ENCODE data around the gene RFFL.
A peak's percentile ranks its signal among the peaks of the same experiment; 100 is the strongest.

RFFL gene

DNA sequence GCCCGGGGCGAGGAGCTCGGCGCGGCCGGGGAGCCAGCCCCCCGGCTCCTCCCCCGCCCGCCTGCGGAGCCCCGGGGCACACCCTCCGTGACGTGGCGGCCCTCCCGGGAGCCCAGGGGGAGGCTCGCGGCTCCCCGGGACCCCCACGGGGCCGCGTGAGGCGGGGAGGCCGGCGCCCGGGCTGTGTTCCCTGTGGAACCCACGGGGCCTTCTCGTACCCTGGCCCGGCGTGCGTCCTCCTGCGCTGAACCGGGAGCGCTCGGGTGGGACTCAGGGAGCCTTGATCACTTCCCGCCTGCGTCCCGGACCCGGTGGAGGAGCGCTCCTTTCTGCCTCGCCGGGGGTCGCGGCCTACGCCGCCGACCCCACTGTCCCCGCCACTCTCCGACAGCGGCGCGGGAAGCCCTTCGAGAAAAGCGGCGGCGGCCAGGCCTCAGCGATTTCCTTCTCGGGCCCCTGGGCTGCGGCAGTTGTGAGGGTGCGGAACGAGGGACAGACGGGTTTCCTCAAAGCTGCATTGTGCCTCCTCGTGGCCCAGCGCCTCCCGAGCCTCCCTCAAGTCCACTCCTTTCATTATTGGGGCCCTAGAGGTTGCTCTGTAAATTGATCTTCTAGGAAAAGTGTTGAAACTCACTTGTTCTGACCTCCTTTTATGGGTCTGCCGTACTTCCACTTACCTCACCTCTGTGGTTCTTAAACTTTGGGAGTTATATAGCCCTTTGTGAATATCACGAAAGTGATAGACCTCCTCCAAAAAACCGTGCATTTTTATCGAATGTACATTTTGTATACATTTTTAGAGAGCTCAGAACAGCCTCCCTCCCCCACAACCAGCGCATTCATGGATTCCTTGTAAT is 82.6 kb downstream of the RFFL start (continued):
- TF ChIP-seq ZBTB1 (tag by site-specific recombination; IDR thresholded peaks at IDR 0.05), result no peak
- no peak for TF ChIP-seq ZNF776 (tag by site-specific recombination; IDR thresholded peaks at IDR 0.05; ENCODE audit: borderline replicate concordance)
- TF ChIP-seq ZNF132 (tag by site-specific recombination; IDR thresholded peaks at IDR 0.05; ENCODE audit: borderline replicate concordance), result no peak
- TF ChIP-seq YY2 (tag by site-specific recombination; IDR thresholded peaks at IDR 0.05), result no peak
- peak; percentile 73 for TF ChIP-seq WT1 (tag by site-specific recombination; IDR thresholded peaks at IDR 0.05)
- TF ChIP-seq REPIN1 (tag by site-specific recombination; IDR thresholded peaks at IDR 0.05; ENCODE audit: low read depth), result no peak
- no peak for TF ChIP-seq ZNF548 (tag by site-specific recombination; IDR thresholded peaks at IDR 0.05)
- no peak for TF ChIP-seq TSHZ1 (tag by site-specific recombination; IDR thresholded peaks at IDR 0.05; ENCODE audit: borderline replicate concordance)
- TF ChIP-seq ZNF366 (tag by site-specific recombination; conservative IDR thresholded peaks at IDR 0.05), result peak; percentile 56
- TF ChIP-seq ZNF623 (tag by site-specific recombination; IDR thresholded peaks at IDR 0.05), result no peak
- no peak for TF ChIP-seq EGR2 (tag by site-specific recombination; IDR thresholded peaks at IDR 0.05; ENCODE audit: low read depth)
- TF ChIP-seq ZNF146 (tag by site-specific recombination; IDR thresholded peaks at IDR 0.05), result no peak
- no peak for TF ChIP-seq GFI1B (tag by site-specific recombination; IDR thresholded peaks at IDR 0.05)
- TF ChIP-seq, protein P1, sequence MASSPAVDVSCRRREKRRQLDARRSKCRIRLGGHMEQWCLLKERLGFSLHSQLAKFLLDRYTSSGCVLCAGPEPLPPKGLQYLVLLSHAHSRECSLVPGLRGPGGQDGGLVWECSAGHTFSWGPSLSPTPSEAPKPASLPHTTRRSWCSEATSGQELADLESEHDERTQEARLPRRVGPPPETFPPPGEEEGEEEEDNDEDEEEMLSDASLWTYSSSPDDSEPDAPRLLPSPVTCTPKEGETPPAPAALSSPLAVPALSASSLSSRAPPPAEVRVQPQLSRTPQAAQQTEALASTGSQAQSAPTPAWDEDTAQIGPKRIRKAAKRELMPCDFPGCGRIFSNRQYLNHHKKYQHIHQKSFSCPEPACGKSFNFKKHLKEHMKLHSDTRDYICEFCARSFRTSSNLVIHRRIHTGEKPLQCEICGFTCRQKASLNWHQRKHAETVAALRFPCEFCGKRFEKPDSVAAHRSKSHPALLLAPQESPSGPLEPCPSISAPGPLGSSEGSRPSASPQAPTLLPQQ (tag by site-specific recombination; IDR thresholded peaks at IDR 0.05), result peak; percentile 26; the same call in 1 of the 2 replicates
- TF ChIP-seq ZNF10 (tag by site-specific recombination; IDR thresholded peaks at IDR 0.05), result no peak
- TF ChIP-seq ZNF155 (tag by site-specific recombination; IDR thresholded peaks at IDR 0.05), result no peak

DNA sequence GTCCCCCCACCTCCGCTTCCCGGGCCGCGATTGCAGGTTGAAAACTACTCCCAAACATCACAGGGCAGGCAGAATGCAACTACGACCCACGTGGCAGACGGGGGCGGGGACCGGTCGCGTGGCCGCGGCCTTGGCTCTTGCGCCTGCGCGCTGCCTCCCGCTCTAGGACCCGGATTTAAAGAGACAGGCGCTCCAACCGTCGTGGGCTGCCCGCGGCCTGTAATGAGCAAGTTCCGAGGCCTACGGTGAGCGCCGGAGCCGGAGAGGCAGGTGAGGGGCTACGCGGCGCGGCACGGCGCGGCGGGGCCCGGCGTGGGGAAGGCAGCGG is 83.2 kb downstream of the RFFL start, which contains the start of gene LIG3:
Gene LIG3, plus strand, starts transcription at position 160 of the 328 bp plus-strand sequence. CDS start 2,494 bp downstream, outside the sequence.
- POLR2A ChIA-PET, result interaction anchor here (1.1 to 1.3 kb wide), 3 partner anchors 12 to 60 kb away, joined by 3 to 5 read pairs (median 4); partner anchors contain the start of genes CCT6B and ZNF830
- peaks cover 10% of the 10 kb centered on the region for H3K4me1 ChIP-seq (ENCODE audit: control insufficient read depth, insufficient read depth, low read length)
- peak within 1 kb of the TSS; percentile 94 for H3K27ac ChIP-seq (ENCODE audit: extremely low read depth, low read depth, low read length)
- peak within 1 kb of the TSS; percentile 84 for H3K4me3 ChIP-seq (ENCODE audit: low read depth, low read length)
- no peaks in the 10 kb centered on the region for H3K9me3 ChIP-seq (ENCODE audit: control insufficient read depth, insufficient read depth, low read depth, low read length)
- peaks cover 20 to 24% of the 10 kb centered on the region in 2 experiments for H3K36me3 ChIP-seq (ENCODE audit: control insufficient read depth in 2 of 2, insufficient read depth in 1 of 2, low read length in 2 of 2)
- CTCF ChIA-PET, result interaction anchor here (0.6 to 1.1 kb wide), 4 partner anchors 11 to 783 kb away, joined by 3 to 4 read pairs (median 4); no protein-coding TSS in a partner anchor
- TF ChIP-seq ZNF596 (tag by site-specific recombination; IDR thresholded peaks at IDR 0.05) (no peak), ZNF48 (tag by site-specific recombination; IDR thresholded peaks at IDR 0.05) (no peak), BCL11A (tag by site-specific recombination; IDR thresholded peaks at IDR 0.05; ENCODE audit: low read depth) (no peak), ZFHX2 (tag by site-specific recombination; conservative IDR thresholded peaks at IDR 0.05) (peak; percentile 82), ZNF248 (tag by site-specific recombination; IDR thresholded peaks at IDR 0.05) (no peak), SALL2 (tag by site-specific recombination; IDR thresholded peaks at IDR 0.05; ENCODE audit: borderline replicate concordance) (no peak), TCF7L2 (IDR thresholded peaks at IDR 0.05; ENCODE audit: borderline replicate concordance, low read depth, low read length) (0 out of 2 replicates have a peak, but pooled peaks have one; percentile 6), KLF16 (tag by site-specific recombination; IDR thresholded peaks at IDR 0.05) (0 out of 2 replicates have a peak, but pooled peaks have one; percentile 16), KLF10 (tag by site-specific recombination; IDR thresholded peaks at IDR 0.05) (peak; percentile 65; the same call in 1 of the 2 replicates), EGR2 (tag by site-specific recombination; IDR thresholded peaks at IDR 0.05; ENCODE audit: low read depth) (peak; percentile 57), ZNF76 (tag by site-specific recombination; IDR thresholded peaks at IDR 0.05; ENCODE audit: borderline replicate concordance, low read depth) (0 out of 2 replicates have a peak, but pooled peaks have one; percentile 11), ZBTB26 (tag by site-specific recombination; optimal IDR thresholded peaks at IDR 0.05) (peak; percentile 82), ZNF707 (tag by site-specific recombination; IDR thresholded peaks at IDR 0.05) (no peak), ZBTB20 (tag by site-specific recombination; IDR thresholded peaks at IDR 0.05) (peak; percentile 47; the same call in 1 of the 2 replicates)
- TF ChIP-seq, protein P2, sequence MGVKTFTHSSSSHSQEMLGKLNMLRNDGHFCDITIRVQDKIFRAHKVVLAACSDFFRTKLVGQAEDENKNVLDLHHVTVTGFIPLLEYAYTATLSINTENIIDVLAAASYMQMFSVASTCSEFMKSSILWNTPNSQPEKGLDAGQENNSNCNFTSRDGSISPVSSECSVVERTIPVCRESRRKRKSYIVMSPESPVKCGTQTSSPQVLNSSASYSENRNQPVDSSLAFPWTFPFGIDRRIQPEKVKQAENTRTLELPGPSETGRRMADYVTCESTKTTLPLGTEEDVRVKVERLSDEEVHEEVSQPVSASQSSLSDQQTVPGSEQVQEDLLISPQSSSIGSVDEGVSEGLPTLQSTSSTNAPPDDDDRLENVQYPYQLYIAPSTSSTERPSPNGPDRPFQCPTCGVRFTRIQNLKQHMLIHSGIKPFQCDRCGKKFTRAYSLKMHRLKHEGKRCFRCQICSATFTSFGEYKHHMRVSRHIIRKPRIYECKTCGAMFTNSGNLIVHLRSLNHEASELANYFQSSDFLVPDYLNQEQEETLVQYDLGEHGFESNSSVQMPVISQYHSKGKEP (tag by site-specific recombination; IDR thresholded peaks at IDR 0.05), result peak; percentile 90
